Thoracic aorta endothelial cell (primary cell): Measurements from ENCODE around the gene RNF25. TPM values are rescaled to one million over a fixed set of nuclear protein-coding genes. Genes with fewer than 3 reads are reported as not detected.

Experiments
- total RNA-seq: library from RNA; depleted of rRNA; stranded (reverse); fragments of >200 nt; gene quantifications from 2 replicates; pipeline ENCODE4 v1.2.3, GENCODE V29; 2012

The RNF25 gene, protein sequence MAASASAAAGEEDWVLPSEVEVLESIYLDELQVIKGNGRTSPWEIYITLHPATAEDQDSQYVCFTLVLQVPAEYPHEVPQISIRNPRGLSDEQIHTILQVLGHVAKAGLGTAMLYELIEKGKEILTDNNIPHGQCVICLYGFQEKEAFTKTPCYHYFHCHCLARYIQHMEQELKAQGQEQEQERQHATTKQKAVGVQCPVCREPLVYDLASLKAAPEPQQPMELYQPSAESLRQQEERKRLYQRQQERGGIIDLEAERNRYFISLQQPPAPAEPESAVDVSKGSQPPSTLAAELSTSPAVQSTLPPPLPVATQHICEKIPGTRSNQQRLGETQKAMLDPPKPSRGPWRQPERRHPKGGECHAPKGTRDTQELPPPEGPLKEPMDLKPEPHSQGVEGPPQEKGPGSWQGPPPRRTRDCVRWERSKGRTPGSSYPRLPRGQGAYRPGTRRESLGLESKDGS
- total RNA-seq = 20.3 and 24.2 TPM in 2 replicates

DNA sequence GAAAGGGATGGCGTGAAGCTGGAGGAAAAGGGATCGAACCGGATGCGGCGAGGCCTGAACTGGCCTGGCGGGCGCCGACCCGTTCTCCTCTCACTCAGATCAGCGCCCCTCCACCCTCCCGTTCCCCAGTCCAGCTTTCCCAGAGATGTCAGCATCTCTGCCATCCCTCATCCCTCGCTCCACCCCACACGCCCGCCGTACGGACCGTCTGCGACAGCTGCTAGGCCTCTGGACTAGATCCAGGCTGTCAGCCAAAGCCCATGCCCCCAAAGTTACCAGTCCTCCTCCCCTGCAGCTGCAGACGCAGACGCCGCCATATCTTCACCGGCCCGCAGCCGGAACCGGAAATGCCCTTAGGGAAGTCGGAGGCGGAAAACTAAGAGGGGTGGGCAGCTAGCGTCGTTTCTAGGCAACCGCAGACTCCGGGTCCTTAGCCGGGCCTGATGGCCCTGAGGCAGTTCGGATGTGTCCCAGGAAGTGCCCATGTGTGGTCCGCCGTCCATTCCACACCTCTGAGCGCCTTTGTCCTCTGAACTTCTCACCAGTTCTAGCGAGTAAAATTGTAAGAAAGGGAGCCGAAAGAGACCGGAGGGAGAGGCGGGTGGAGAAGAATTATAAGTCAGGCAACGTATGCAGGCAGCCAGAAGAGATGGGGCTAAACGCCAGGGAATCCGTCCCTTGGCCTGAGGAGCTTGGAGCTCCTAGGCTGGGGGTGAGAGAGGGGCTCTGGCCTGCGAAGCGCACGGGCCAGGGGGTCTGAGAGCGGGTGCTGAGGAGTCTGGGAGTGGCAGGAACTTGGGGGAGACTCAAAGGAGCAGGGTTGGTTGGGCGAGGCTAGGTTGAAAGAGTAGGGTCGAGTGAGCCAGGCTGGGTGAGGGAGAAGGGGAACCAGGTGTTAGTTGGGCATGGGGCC lies at the start of gene RNF25, which contains the start of gene STK36:
Gene RNF25, minus strand, starts transcription at position 349 of the 913 bp plus-strand sequence. Its CDS starts 32 bp downstream, at position 317.
Gene STK36, plus strand, starts transcription at position 433 of the 913 bp plus-strand sequence. CDS start 744 bp downstream, outside the sequence.

DNA sequence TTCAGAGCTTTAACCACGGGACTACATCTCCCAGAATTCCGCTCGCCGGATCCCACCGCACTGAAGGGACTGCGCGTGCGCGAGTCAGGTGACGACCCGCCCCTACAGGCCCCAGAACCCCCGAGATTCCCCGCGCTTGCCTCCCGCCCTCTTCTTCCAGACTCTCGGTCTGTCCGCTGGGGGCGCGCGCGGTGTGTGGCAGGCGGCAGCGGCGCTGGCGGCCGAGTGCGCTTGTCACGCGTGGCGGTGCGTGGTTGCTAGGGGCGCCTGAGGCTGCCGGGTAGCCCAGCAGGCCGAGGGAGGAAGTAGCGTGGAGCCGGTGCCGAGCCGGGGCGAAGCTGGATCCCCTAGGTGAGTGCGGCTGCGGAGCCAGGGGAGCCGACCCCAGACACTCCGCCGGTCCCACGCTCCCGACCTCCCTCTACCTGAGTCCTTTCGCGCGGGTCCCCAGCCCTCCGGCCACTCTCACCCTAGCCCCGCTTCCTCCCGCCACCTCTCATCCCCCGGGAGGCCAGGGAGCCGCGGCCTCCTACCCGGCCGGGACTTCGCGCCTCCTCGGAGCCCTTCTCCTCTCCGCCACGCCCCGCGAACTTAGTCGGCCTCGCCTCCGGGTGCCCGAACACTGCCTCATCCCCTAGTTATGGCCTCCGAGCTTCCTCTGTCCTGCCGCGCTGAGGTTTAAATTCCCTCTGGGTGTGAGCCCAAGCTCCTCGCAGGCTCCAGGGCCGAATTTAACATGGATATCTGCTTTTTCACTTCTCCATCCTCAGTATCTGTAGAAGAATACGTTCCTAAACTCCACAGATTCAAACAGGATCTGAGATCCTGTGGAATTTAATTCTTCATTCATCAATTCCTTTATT lies 39.1 kb upstream of the RNF25 start, which contains the start of gene TTLL4:
Gene TTLL4, plus strand, starts transcription at position 149 of the 863 bp plus-strand sequence. CDS start 26,842 bp downstream, outside the sequence.

DNA sequence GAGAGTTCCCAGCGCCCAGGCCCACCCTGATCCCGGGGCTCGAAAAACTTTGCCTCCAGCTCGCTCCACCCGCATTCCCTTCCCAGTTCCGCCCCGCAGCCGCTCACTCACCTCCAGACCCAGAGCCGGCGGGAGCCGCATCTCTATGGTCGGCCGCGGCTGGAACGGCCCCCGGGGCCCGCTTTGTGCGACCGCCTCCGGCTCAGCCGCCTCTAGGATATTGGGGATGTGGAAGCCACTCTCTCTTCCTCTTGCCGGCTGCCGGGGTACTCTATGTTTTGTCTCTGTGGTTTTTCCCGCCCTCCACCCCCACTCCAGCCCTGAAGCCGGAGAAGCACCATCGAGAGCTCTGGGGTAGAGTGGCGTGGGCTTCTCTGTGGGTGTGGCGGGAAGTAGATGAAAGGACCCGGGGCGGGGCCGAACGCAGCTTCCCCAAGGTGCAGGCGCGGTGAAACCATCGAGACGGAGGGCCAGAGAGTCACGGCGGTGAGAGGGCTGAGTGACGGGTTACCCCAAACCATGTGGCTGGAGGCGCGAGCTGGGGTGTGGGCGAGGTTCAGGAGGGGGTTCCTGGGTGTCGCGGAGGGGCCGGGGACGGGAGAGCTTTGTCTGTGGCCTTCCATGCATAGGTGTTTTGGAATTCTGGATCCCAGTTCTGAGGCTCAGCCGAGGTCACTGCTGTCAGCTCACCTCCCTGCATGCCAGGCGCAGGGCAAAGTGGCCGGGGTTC lies 12.4 kb downstream of the RNF25 start, which contains the start of the genes BCS1L and ZNF142:
Gene BCS1L, plus strand, starts transcription at position 426 of the 730 bp plus-strand sequence. CDS start 1,305 bp downstream, outside the sequence.
Gene ZNF142, minus strand, starts transcription at position 366 of the 730 bp plus-strand sequence. CDS start 3,194 bp downstream, outside the sequence.

Other genes starting within 250 kb of the RNF25 start
- 21.1 and 21.3 TPM in 2 replicates for gene USP37, start 103.7 kb downstream of the RNF25 start, total RNA-seq
- 87.9 and 115 TPM in 2 replicates for gene CNOT9, start 103.2 kb downstream of the RNF25 start, total RNA-seq
- 0.79 and 2.3 TPM in 2 replicates for gene PLCD4, start 64.1 kb downstream of the RNF25 start, total RNA-seq
- gene ZNF142, start 12.4 kb downstream of the RNF25 start, total RNA-seq = 21.4 and 24.7 TPM in 2 replicates
- gene BCS1L, start 12.3 kb downstream of the RNF25 start, total RNA-seq = 44.9 and 46.7 TPM in 2 replicates
- gene STK36, start 84 bp upstream of the RNF25 start, total RNA-seq = 23.5 and 24.8 TPM in 2 replicates
- gene TTLL4, start 38.8 kb upstream of the RNF25 start, total RNA-seq = 18.9 and 21.8 TPM in 2 replicates
- 4.1 and 6.4 TPM in 2 replicates for gene CYP27A1, start 110.1 kb upstream of the RNF25 start, total RNA-seq
- gene PRKAG3, start 159.8 kb upstream of the RNF25 start, total RNA-seq = not detected in 2 replicates
- not detected in 2 replicates for gene WNT6, start 187.8 kb upstream of the RNF25 start, total RNA-seq
- 0.07 TPM in 1 of 2 replicates, not detected in the other for gene WNT10A, start 208.8 kb upstream of the RNF25 start, total RNA-seq